BJ (cell line): ENCODE measurements around the gene LIX1L. TPM values are rescaled to one million over a fixed set of nuclear protein-coding genes. Genes with fewer than 3 reads are reported as not detected.

Experiments
- CTCF ChIA-PET: fragments of 350-600 bp; formaldehyde crosslinking; extraction: SDS; loops from one replicate; lab custom pipeline; 2021; ENCODE audit warnings: antibody characterized with exemption, inconsistent platforms; lab: Yijun Ruan, JAX
- POLR2A ChIA-PET: fragments of 300-600 bp; sonication (Branson Sonifier 250); formaldehyde crosslinking; extraction: SDS; loops from one replicate; lab custom pipeline; 2021; ENCODE audit warnings: antibody characterized with exemption; lab: Charles Lee
- DNase-seq: peaks from one replicate; pipeline ENCODE4 v3.0.0-alpha.2; 2011; ENCODE audit warnings: low read depth
- H3K27me3 ChIP-seq: 2 replicates; pipeline ENCODE4 v1.6.0; 2011; ENCODE audit warnings: low read length; ENCODE audit not compliant: control insufficient read depth, insufficient read depth
- H3K36me3 ChIP-seq: 2 replicates; pipeline ENCODE4 v1.5.1; 2011; ENCODE audit warnings: low read length; ENCODE audit not compliant: control insufficient read depth, insufficient read depth
- H3K4me3 ChIP-seq: 2 replicates; pipeline ENCODE4 v1.5.1; 2011; ENCODE audit warnings: low read depth, mild to moderate bottlenecking, control low read depth, low read length
- polyA plus RNA-seq: library from polyadenylated mRNA; depleted of rRNA; stranded (reverse); fragments of >200 nt; gene quantifications from 2 replicates; pipeline ENCODE4 v1.2.3, GENCODE V29; 2011
- TF ChIP-seq, protein P1 (sequence below): IDR thresholded peaks from 2 replicates; pipeline ENCODE4 v1.5.1; 2011; ENCODE audit warnings: low read depth, mild to moderate bottlenecking, control low read depth, inconsistent platforms, low read length, moderate library complexity; ENCODE audit not compliant: insufficient read depth

Gene LIX1L
- polyA plus RNA-seq, 1 experiment: 35.1 TPM

DNA sequence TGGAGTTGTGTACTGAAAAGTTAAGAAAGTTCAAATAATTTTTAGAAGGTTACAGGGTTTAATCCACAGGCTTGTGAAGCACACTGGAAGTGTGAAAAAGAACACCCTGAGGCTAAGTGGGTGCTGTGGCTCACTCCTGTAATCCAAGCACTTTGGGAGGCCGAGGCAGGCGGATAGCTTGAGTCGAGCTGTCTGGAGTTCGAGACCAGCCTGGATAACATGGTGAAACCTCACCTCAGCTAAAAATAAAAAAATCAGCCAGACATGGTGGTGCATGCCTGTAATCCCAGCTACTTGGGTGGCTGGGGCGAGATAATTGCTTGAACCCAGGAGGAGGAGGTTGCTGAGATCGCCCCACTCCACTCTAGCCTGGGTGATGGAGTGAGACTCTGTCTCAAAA is 28.7 kb upstream of the LIX1L start:
- ChIA-PET POLR2A (no interaction called here), CTCF (interaction anchor here (1.1 to 12.4 kb wide), 3 partner anchors 9 to 95 kb away, joined by 3 to 117 read pairs (median 3); partner anchors contain the start of genes ANKRD34A and POLR3GL)
- no peaks in the 10 kb centered on the region for H3K27me3 ChIP-seq
- H3K4me3 ChIP-seq: no peak overlapping the region
- TF ChIP-seq, protein P1, sequence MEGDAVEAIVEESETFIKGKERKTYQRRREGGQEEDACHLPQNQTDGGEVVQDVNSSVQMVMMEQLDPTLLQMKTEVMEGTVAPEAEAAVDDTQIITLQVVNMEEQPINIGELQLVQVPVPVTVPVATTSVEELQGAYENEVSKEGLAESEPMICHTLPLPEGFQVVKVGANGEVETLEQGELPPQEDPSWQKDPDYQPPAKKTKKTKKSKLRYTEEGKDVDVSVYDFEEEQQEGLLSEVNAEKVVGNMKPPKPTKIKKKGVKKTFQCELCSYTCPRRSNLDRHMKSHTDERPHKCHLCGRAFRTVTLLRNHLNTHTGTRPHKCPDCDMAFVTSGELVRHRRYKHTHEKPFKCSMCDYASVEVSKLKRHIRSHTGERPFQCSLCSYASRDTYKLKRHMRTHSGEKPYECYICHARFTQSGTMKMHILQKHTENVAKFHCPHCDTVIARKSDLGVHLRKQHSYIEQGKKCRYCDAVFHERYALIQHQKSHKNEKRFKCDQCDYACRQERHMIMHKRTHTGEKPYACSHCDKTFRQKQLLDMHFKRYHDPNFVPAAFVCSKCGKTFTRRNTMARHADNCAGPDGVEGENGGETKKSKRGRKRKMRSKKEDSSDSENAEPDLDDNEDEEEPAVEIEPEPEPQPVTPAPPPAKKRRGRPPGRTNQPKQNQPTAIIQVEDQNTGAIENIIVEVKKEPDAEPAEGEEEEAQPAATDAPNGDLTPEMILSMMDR: no peak
- DNase-seq: no peak
- no peaks in the 10 kb centered on the region for H3K36me3 ChIP-seq

DNA sequence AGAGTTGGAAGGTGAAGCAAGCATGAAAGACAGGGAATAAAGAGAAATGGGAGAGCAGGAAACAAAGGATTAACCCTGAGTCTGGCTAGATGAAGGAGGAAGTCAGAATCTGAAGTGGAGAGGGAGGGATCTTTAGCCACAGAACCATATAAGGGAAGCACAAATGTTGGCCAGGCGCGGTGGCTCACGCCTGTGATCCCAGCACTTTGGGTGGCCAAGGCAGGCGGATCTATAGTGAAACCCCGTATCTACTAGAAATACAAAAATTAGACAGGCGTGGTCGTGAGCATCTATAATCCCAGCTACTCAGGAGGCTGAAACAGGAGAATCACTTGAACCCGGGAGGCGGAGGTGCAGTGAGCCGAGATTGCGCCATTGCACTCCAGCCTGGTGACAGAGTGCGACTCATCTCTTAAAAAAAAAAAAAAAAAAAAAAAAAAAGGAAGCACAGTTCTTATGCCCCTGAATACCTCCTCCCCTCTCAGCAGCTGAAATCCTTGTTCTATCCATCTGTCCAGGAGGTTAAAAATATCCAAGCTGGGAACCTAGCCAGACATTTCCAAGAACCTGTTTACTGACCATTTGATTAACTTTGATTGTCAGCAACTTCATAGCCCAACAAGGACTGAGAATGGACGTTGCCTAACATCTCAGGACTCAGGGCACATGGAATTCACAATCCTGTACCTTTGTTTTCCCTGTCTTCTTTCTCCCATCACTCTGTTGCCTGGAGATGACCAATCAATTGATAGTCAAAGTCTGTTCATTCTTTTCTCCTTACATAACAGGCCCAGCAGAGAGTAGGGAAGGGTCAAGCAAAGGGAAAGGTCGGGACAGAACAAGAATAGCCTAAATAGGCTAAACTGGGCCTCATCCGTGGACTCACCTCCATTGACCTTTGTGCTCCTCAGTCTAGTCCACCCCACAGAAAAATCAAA is 28.0 kb upstream of the LIX1L start:
- TF ChIP-seq, protein P1: no peak
- ChIA-PET CTCF (interaction anchor here (1.1 to 12.4 kb wide), 2 partner anchors 8 to 94 kb away, joined by 3 to 117 read pairs; no protein-coding TSS in a partner anchor), POLR2A (no interaction called here)
- no peaks in the 10 kb centered on the region for H3K36me3 ChIP-seq
- DNase-seq: no peak
- no peaks in the 10 kb centered on the region for H3K27me3 ChIP-seq
- no peak overlapping the region for H3K4me3 ChIP-seq

DNA sequence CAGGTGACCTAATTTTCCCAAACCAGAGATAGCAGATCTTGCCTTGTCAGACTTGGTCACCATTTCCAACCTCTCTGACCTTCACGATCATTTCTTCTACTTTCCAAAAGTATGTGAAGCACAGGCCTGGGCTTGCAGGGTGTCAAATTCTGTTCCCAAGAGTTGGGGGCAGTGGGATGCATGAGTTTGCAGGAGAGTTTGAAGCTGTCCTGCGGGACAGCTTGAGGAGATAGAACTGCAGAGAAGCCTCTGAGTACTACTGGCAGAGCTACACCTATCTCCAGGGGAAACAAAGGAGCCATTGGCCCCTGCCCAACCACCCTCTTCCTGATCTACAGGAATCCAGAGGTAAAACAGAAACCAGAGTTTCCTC is 27.3 kb upstream of the LIX1L start:
- H3K27me3 ChIP-seq: no peaks in the 10 kb centered on the region
- POLR2A ChIA-PET: no interaction called here
- no peak for DNase-seq
- CTCF ChIA-PET: no interaction called here
- TF ChIP-seq, protein P1: no peak
- H3K4me3 ChIP-seq: no peak overlapping the region
- H3K36me3 ChIP-seq: no peaks in the 10 kb centered on the region

DNA sequence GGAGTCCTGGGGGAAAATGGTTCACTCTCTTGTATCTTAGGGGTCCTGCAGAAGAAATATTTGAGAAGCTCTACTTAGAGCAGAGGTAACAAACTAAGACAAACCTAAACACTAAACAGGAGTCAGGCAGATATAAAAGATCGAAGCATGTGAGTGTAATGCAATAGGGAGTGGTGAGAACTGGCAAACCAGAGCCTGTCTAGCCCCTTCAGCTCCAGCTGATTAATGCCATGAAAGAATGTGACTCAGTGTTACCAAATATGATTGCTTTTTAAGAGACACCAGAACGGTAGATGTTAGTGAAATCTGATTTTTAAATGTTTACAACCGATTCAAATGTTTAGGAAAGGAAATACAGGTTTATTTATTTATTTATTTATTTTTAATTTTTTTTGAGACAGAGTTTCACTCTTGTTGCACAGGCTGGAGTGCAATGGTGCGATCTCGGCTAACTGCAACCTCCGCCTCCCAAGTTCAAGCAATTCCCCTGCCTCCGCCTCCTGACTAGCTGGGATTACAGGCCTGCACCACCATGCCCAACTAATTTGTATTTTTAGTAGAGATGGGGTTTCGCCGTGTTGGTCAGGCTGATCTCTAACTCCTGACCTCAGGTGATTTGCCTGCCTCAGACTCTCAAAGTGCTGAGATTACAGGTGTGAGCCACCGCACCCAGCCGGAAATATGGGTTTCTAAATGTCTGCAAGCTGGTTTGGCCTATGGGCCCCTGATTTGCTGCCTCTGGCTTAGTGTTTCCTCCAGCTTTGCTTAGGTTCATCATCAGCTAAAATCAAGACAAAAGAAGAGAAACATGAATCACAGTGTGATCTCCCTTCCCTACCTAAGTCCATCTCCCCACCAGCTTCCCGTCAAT is 26.4 kb upstream of the LIX1L start:
- ChIA-PET CTCF (no interaction called here), POLR2A (no interaction called here)
- Histone ChIP-seq H3K36me3 (no peaks in the 10 kb centered on the region), H3K27me3 (no peaks in the 10 kb centered on the region), H3K4me3 (no peak overlapping the region)
- DNase-seq: no peak
- TF ChIP-seq, protein P1: no peak

DNA sequence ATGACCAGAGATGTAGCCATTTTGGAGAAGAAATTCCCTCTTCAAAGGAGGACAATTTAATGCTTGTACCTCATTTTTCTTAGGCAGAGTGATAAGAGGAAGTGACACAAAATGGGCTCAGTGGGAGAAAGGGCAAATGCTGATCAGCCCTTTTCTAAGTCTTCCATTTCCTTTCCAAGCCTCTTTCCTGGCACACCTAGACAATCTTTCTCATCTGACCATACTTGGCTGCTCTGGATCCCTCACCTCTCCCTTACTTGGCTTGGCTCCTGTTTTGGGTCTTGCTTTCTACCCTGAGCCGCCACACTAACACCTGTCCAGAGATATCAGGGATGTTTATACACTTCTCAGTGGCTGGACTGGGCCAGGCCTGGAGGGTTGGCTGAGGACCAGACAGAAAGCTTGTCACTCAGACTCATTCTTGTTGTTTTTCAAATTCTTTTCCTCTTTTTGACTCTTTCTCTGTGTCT is 25.4 kb upstream of the LIX1L start:
- TF ChIP-seq, protein P1: no peak
- Histone ChIP-seq H3K27me3 (no peaks in the 10 kb centered on the region), H3K36me3 (no peaks in the 10 kb centered on the region), H3K4me3 (no peak overlapping the region)
- no peak for DNase-seq
- POLR2A ChIA-PET: no interaction called here
- CTCF ChIA-PET: no interaction called here
